ENCODE measurements around the gene LRP1-AS.

GRCh38 chr12:57099047-57099714 lies 48.2 kb downstream of the LRP1-AS start:
- TF ChIP-seq POLR2A (IDR thresholded peaks at IDR 0.05; ENCODE audit: low read depth) (no peak), CTCF (IDR thresholded peaks at IDR 0.05) (no peak)
